Measurements from ENCODE around the gene PHF2.

DNA sequence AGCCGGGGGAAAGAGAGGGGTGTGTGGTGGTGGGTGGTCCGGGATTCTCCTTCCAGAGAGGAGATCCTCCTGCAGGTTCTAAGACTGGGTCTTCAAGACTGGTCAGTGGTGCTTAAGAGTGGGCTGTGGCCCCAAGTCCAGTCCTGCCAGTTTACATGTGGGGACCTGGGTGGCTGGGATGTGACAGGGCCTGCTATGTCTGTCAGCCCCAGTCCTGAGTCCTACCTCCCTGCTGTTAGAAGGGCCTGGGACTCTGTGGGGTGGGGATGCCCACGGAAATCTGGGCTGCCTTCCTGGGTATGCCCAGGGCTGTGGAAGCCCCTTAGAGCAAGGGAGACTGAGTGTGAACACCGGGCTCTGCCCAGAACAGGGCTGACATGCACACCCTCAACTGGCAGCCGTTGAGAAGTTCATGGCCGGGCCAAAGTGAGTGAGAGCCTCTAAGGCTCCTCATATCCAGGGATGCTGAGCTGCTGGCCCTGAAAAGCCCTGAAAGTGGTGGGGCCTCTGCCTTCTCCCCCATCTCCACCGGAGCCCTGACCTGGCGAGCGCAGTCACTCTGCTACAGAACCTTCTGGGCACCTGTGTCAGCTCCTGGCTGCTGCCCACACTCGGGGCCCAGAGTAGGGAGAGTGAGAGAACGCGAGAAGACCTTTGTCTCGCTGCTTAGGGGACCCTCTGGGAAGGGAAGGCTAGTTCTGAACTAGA is 1.7 kb downstream of the PHF2 start:
- TF ChIP-seq CTCF (IDR thresholded peaks at IDR 0.05) = no peak
- no peak for TF ChIP-seq ZFX (IDR thresholded peaks at IDR 0.05; ENCODE audit: borderline replicate concordance)
